ENCODE measurements around the gene BRME1.

DNA sequence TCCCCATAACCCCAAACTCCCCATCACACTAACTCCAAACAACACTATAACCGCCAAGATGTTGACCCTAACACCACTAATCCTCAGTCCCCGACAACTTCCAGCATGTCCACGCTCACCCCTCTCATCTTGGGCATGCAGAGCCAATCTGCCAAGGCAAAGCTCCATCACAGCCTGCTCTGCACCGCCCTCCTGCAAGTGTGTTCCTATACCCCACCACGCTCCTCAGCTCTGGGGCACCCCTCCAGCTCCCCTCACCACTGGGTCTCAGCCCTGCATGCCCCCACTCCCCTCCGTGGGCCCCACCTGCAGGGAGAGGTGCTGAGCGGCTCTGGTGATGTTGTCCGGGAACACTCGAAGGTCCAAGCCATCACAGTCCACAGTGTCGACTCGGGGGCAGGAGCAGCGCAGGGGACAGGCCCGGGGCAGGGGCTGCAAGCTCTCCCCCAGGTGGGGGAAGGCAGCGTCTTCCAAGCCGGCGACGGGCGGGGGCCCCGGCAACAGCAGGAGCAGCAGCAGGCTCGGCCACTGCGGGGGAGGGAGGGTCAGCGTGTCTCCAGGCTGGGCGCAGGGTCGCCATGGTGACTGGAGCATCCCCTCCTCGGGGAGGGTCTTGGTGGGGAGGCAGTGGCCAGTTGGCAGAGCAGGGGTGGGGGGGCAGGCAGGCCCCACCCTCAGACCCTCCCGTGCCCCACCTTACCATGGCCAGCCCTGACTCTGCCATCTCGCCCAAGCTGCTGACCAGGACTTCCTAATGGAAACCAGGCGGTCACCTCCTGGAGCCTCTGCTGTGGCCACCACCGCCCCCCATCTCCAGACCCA, 31.8 kb upstream of the BRME1 start:
- TF ChIP-seq, protein P1, sequence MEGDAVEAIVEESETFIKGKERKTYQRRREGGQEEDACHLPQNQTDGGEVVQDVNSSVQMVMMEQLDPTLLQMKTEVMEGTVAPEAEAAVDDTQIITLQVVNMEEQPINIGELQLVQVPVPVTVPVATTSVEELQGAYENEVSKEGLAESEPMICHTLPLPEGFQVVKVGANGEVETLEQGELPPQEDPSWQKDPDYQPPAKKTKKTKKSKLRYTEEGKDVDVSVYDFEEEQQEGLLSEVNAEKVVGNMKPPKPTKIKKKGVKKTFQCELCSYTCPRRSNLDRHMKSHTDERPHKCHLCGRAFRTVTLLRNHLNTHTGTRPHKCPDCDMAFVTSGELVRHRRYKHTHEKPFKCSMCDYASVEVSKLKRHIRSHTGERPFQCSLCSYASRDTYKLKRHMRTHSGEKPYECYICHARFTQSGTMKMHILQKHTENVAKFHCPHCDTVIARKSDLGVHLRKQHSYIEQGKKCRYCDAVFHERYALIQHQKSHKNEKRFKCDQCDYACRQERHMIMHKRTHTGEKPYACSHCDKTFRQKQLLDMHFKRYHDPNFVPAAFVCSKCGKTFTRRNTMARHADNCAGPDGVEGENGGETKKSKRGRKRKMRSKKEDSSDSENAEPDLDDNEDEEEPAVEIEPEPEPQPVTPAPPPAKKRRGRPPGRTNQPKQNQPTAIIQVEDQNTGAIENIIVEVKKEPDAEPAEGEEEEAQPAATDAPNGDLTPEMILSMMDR (IDR thresholded peaks at IDR 0.05): no peak
- TF ChIP-seq POLR2A (IDR thresholded peaks at IDR 0.05): no peak
